NCI-H146 (cell line): ENCODE data around the gene CSTF2.

Experiments
- DNase-seq: peaks from one replicate; lab custom pipeline; 2025; lab: John Stamatoyannopoulos, UW

The CSTF2 gene

GRCh38 chrX:100871594-100872560 is 51.7 kb downstream of the CSTF2 start:
- no peak for DNase-seq

- DNase-seq, result no peak
Measured at GRCh38 chrX:100874325-100874724, 54.1 kb downstream of the CSTF2 start, which contains the start of gene NOX1. Gene NOX1 (minus strand): TSS chrX:100874359. CDS start chrX:100874139, 220 bp downstream.

- DNase-seq, result peak; percentile 77
Measured at GRCh38 chrX:100880368-100880767, 60.2 kb downstream of the CSTF2 start.

- DNase-seq, result peak; percentile 26
Measured at GRCh38 chrX:100883654-100884053, 63.5 kb downstream of the CSTF2 start.
